GM23338 (cell line): ENCODE data around the gene EFCAB8. TPM values are rescaled to one million over a fixed set of nuclear protein-coding genes. Genes with fewer than 3 reads are reported as not detected.

Experiments used
- ATAC-seq: fragments of 200-7000 bp; cut with Tn5 transposase; 3 replicates; pipeline ENCODE4 v1.9.1; 2020
- DNase-seq: peaks from one replicate; pipeline ENCODE4 v3.0.0-alpha.2; 2015; ENCODE audit warnings: low spot score
- H2AFZ ChIP-seq: fragments of 200-600 bp; sonication (generic); 2 replicates; pipeline ENCODE4 v1.8.0; 2016; ENCODE audit warnings: antibody characterized with exemption, mild to moderate bottlenecking, moderate library complexity
- H3F3A ChIP-seq: fragments of 200-600 bp; sonication (generic); replicated peaks from 2 replicates; pipeline ENCODE4 v1.8.0; 2017; ENCODE audit warnings: antibody characterized with exemption, mixed run types, low read depth
- H3K27ac ChIP-seq: fragments of 200-600 bp; sonication (generic); 2 replicates; pipeline ENCODE4 v1.6.1; 2016; ENCODE audit warnings: low read depth
- H3K27me3 ChIP-seq: fragments of 200-600 bp; sonication (generic); 2 replicates; pipeline ENCODE4 v1.8.0; 2016; ENCODE audit warnings: mild to moderate bottlenecking, mixed run types, moderate library complexity; ENCODE audit not compliant: insufficient read depth
- H3K36me3 ChIP-seq: fragments of 200-600 bp; sonication (generic); 2 replicates; pipeline ENCODE4 v1.8.0; 2016; ENCODE audit warnings: mild to moderate bottlenecking; ENCODE audit not compliant: insufficient read depth
- H3K4me1 ChIP-seq: fragments of 200-600 bp; sonication (generic); 2 replicates; pipeline ENCODE4 v1.8.0; 2016; ENCODE audit warnings: mild to moderate bottlenecking, moderate library complexity; ENCODE audit not compliant: insufficient read depth
- H3K4me2 ChIP-seq: fragments of 200-600 bp; sonication (generic); 2 replicates; pipeline ENCODE4 v1.7.1; 2017; ENCODE audit warnings: mixed run types
- H3K4me3 ChIP-seq: fragments of 200-600 bp; sonication (generic); 2 replicates; pipeline ENCODE4 v1.6.1; 2016; ENCODE audit warnings: mixed run types
- H3K79me2 ChIP-seq: fragments of 200-600 bp; sonication (generic); replicated peaks from 2 replicates; pipeline ENCODE4 v1.8.0; 2017; ENCODE audit warnings: mild to moderate bottlenecking; ENCODE audit not compliant: insufficient read depth
- H3K9me2 ChIP-seq: fragments of 200-600 bp; sonication (generic); 2 replicates; pipeline ENCODE4 v1.8.0; 2017; ENCODE audit not compliant: insufficient read depth
- H4K20me1 ChIP-seq: fragments of 200-600 bp; sonication (generic); replicated peaks from 2 replicates; pipeline ENCODE4 v1.8.0; 2017; ENCODE audit warnings: mild to moderate bottlenecking; ENCODE audit not compliant: insufficient read depth
- H3K27ac Mint-ChIP-seq: 2 replicates; pipeline ENCODE4 v1.8.0; 2020; ENCODE audit warnings: inconsistent platforms, mild to moderate bottlenecking, moderate library complexity, mixed read lengths
- H3K27me3 Mint-ChIP-seq: 3 replicates; pipeline ENCODE4 v1.8.0; 2022; ENCODE audit warnings: low read depth, mild to moderate bottlenecking, moderate library complexity, mixed read lengths, inconsistent platforms; ENCODE audit not compliant: insufficient read depth, poor library complexity
- H3K36me3 Mint-ChIP-seq: 3 replicates; pipeline ENCODE4 v1.8.0; 2021; ENCODE audit warnings: low read depth, mild to moderate bottlenecking, inconsistent platforms, moderate library complexity, mixed read lengths
- H3K4me1 Mint-ChIP-seq: 3 replicates; pipeline ENCODE4 v1.8.0; 2020; ENCODE audit warnings: mild to moderate bottlenecking, inconsistent platforms, mixed read lengths
- H3K4me3 Mint-ChIP-seq: 3 replicates; pipeline ENCODE4 v1.8.0; 2021; ENCODE audit warnings: moderate library complexity, mild to moderate bottlenecking, inconsistent platforms, mixed read lengths
- H3K9me3 Mint-ChIP-seq: 3 replicates; pipeline ENCODE4 v1.8.0; 2020; ENCODE audit warnings: moderate library complexity, mild to moderate bottlenecking, inconsistent platforms, mixed read lengths
- NANOG ChIP-seq: IDR thresholded peaks from 2 replicates; pipeline ENCODE4 v1.6.1; 2016; ENCODE audit warnings: antibody characterized with exemption, borderline replicate concordance
- STAT1 ChIP-seq: IDR thresholded peaks from one replicate; pipeline ENCODE4 v1.6.1; 2016; ENCODE audit warnings: antibody characterized with exemption; ENCODE audit not compliant: unreplicated experiment
- ZNF114 ChIP-seq: fragments of 250-450 bp; sonication (Bioruptor Pico); IDR thresholded peaks from 2 replicates; pipeline ENCODE4 v1.5.0; 2020; ENCODE audit warnings: mild to moderate bottlenecking, moderate library complexity
- ZNF331 ChIP-seq: fragments of 250-450 bp; sonication (Bioruptor Pico); IDR thresholded peaks from 2 replicates; pipeline ENCODE4 v1.5.0; 2020; ENCODE audit warnings: low read depth, mild to moderate bottlenecking, moderate library complexity
- polyA plus RNA-seq: library from polyadenylated mRNA; unstranded; fragments of >200 nt; fragmentation: Nextera tagmentation; extraction: Ambion mirVana; gene quantifications from 2 replicates; pipeline ENCODE4 v1.2.1, GENCODE V29; 2016
- total RNA-seq: library from RNA; depleted of rRNA; stranded (reverse); fragments of >200 nt; shearing (Covaris generic); gene quantifications from 2 replicates; pipeline ENCODE4 v1.2.3, GENCODE V29; 2014
- TF ChIP-seq, protein P1 (sequence below): fragments of 250-450 bp; sonication (Bioruptor Pico); IDR thresholded peaks from 2 replicates; pipeline ENCODE4 v1.5.0; 2020; ENCODE audit warnings: mild to moderate bottlenecking, moderate library complexity

The EFCAB8 gene
- total and polyA plus RNA-seq, 2 experiments from 2014 or later: 0.35 TPM; not detected in 1

DNA sequence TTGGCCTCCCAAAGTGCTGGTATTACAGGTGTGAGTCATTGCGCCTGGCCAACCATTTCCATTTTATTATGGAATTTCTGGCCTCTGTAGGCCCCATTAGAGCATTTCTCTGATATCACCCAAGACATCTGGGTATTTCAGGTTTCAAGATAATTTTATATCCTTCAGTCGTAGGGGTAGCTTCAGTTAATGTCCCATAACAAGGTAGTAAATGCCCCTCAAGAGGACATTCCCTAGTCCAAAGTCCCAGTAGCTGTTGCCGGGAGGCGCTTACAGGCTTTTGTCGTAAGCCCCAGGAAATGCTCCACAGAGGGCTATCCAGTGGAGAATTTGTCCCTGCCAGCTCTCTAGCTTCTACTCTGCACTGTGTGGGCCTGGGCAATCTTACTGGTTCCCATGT lies 24.4 kb downstream of the EFCAB8 start:
- Mint-ChIP-seq H3K27ac (no peak overlapping the region), H3K4me3 (no peak overlapping the region), H3K36me3 (no peaks in the 10 kb centered on the region; the same call in 2 of the 3 replicates), H3K9me3 (no peaks in the 10 kb centered on the region), H3K27me3 (peaks cover 8% of the 10 kb centered on the region), H3K4me1 (peaks cover 18% of the 10 kb centered on the region)
- H3K4me1 ChIP-seq: peaks cover 6% of the 10 kb centered on the region; the same call in 1 of the 2 replicates
- H3F3A ChIP-seq: 0 out of 2 replicates have a peak, but pooled peaks cover 2% of the 10 kb centered on the region
- no peak overlapping the region for H2AFZ ChIP-seq
- ATAC-seq: no peak
- no peaks in the 10 kb centered on the region for H3K79me2 ChIP-seq
- H3K4me2 ChIP-seq: no peak overlapping the region
- no peaks in the 10 kb centered on the region for H3K9me2 ChIP-seq
- no peaks in the 10 kb centered on the region for H3K27me3 ChIP-seq
- no peaks in the 10 kb centered on the region for H4K20me1 ChIP-seq
- H3K4me3 ChIP-seq: no peak overlapping the region
- H3K36me3 ChIP-seq: no peaks in the 10 kb centered on the region
- TF ChIP-seq ZNF114 (CRISPR knock-in tag): no peak
- no peak for DNase-seq
- no peak overlapping the region for H3K27ac ChIP-seq

- Histone ChIP-seq H3F3A (no peaks in the 10 kb centered on the region), H4K20me1 (no peaks in the 10 kb centered on the region), H3K9me2 (no peaks in the 10 kb centered on the region), H2AFZ (no peak overlapping the region), H3K4me1 (peaks cover 6% of the 10 kb centered on the region; the same call in 1 of the 2 replicates), H3K4me2 (no peak overlapping the region), H3K27ac (no peak overlapping the region), H3K79me2 (no peaks in the 10 kb centered on the region), H3K27me3 (no peaks in the 10 kb centered on the region), H3K4me3 (no peak overlapping the region), H3K36me3 (no peaks in the 10 kb centered on the region)
- Mint-ChIP-seq H3K27ac (no peak overlapping the region), H3K9me3 (no peaks in the 10 kb centered on the region; the same call in 2 of the 3 replicates), H3K27me3 (peaks cover 4% of the 10 kb centered on the region), H3K36me3 (no peaks in the 10 kb centered on the region; the same call in 2 of the 3 replicates), H3K4me3 (no peak overlapping the region), H3K4me1 (peaks cover 18% of the 10 kb centered on the region)
- ATAC-seq (no peak), DNase-seq (no peak)
- TF ChIP-seq ZNF114 (CRISPR knock-in tag) (no peak), NANOG (no peak), STAT1 (no peak), ZNF331 (no peak)
- TF ChIP-seq, protein P1, sequence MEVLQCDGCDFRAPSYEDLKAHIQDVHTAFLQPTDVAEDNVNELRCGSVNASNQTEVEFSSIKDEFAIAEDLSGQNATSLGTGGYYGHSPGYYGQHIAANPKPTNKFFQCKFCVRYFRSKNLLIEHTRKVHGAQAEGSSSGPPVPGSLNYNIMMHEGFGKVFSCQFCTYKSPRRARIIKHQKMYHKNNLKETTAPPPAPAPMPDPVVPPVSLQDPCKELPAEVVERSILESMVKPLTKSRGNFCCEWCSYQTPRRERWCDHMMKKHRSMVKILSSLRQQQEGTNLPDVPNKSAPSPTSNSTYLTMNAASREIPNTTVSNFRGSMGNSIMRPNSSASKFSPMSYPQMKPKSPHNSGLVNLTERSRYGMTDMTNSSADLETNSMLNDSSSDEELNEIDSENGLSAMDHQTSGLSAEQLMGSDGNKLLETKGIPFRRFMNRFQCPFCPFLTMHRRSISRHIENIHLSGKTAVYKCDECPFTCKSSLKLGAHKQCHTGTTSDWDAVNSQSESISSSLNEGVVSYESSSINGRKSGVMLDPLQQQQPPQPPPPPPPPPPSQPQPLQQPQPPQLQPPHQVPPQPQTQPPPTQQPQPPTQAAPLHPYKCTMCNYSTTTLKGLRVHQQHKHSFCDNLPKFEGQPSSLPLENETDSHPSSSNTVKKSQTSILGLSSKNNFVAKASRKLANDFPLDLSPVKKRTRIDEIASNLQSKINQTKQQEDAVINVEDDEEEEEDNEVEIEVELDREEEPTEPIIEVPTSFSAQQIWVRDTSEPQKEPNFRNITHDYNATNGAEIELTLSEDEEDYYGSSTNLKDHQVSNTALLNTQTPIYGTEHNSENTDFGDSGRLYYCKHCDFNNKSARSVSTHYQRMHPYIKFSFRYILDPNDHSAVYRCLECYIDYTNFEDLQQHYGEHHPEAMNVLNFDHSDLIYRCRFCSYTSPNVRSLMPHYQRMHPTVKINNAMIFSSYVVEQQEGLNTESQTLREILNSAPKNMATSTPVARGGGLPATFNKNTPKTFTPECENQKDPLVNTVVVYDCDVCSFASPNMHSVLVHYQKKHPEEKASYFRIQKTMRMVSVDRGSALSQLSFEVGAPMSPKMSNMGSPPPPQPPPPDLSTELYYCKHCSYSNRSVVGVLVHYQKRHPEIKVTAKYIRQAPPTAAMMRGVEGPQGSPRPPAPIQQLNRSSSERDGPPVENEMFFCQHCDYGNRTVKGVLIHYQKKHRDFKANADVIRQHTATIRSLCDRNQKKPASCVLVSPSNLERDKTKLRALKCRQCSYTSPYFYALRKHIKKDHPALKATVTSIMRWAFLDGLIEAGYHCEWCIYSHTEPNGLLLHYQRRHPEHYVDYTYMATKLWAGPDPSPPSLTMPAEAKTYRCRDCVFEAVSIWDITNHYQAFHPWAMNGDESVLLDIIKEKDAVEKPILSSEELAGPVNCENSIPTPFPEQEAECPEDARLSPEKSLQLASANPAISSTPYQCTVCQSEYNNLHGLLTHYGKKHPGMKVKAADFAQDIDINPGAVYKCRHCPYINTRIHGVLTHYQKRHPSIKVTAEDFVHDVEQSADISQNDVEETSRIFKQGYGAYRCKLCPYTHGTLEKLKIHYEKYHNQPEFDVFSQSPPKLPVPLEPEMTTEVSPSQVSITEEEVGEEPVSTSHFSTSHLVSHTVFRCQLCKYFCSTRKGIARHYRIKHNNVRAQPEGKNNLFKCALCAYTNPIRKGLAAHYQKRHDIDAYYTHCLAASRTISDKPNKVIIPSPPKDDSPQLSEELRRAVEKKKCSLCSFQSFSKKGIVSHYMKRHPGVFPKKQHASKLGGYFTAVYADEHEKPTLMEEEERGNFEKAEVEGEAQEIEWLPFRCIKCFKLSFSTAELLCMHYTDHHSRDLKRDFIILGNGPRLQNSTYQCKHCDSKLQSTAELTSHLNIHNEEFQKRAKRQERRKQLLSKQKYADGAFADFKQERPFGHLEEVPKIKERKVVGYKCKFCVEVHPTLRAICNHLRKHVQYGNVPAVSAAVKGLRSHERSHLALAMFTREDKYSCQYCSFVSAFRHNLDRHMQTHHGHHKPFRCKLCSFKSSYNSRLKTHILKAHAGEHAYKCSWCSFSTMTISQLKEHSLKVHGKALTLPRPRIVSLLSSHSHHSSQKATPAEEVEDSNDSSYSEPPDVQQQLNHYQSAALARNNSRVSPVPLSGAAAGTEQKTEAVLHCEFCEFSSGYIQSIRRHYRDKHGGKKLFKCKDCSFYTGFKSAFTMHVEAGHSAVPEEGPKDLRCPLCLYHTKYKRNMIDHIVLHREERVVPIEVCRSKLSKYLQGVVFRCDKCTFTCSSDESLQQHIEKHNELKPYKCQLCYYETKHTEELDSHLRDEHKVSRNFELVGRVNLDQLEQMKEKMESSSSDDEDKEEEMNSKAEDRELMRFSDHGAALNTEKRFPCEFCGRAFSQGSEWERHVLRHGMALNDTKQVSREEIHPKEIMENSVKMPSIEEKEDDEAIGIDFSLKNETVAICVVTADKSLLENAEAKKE (CRISPR knock-in tag): no peak
Measured at GRCh38 chr20:32885185-32885584, 26.5 kb downstream of the EFCAB8 start.
